Muscle of back (tissue), 11 donors: ENCODE measurements around the gene REPIN1. TPM values are rescaled to one million over a fixed set of nuclear protein-coding genes. Genes with fewer than 3 reads are reported as not detected.
A peak's percentile ranks its signal among the peaks of the same experiment; 100 is the strongest.

ENCODE experiments used
- DNase-seq, 3 donors: peaks; one replicate each; pipeline versions ENCODE4 v3.0.0 to v3.0.0-alpha.2; 2013
- polyA plus RNA-seq, 10 donors: library from polyadenylated mRNA; unstranded; fragments of 120-200 nt; gene quantifications; one replicate each; pipeline ENCODE4 v1.2.1, GENCODE V29; 2013; ENCODE audit not compliant: insufficient read length in 10 of 10

The REPIN1 gene
- polyA plus RNA-seq, 10 donors: 58.1 to 75.0 (median 65.7) TPM

- DNase-seq: peak; percentile 88 to 96 (median 92)
Measured at GRCh38 chr7:150404805-150405583, 36.4 kb downstream of the REPIN1 start.

GRCh38 chr7:150405584-150406311 lies 37.1 kb downstream of the REPIN1 start:
- peak in 2 of 3 donors; percentile 13 to 35 for DNase-seq

- DNase-seq: no peak
Measured at GRCh38 chr7:150406312-150406566, 37.6 kb downstream of the REPIN1 start.

GRCh38 chr7:150406567-150407421 lies 38.2 kb downstream of the REPIN1 start:
- peak in 2 of 3 donors; percentile 10 to 31 for DNase-seq

- no peak for DNase-seq
Measured at GRCh38 chr7:150407588-150408392, 39.2 kb downstream of the REPIN1 start.

GRCh38 chr7:150408393-150409299 lies 40.0 kb downstream of the REPIN1 start:
- DNase-seq: no peak

- DNase-seq: no peak
Measured at GRCh38 chr7:150409300-150410030, 40.8 kb downstream of the REPIN1 start.

- no peak for DNase-seq
Measured at GRCh38 chr7:150410131-150410530, 41.5 kb downstream of the REPIN1 start.

GRCh38 chr7:150410680-150411346 lies 42.2 kb downstream of the REPIN1 start:
- no peak for DNase-seq

GRCh38 chr7:150411606-150412005 lies 43.0 kb downstream of the REPIN1 start:
- no peak for DNase-seq

- DNase-seq: no peak
Measured at GRCh38 chr7:150412016-150412415, 43.4 kb downstream of the REPIN1 start.

- no peak for DNase-seq
Measured at GRCh38 chr7:150412518-150413488, 44.2 kb downstream of the REPIN1 start.

GRCh38 chr7:150413640-150414081 lies 45.0 kb downstream of the REPIN1 start:
- DNase-seq: no peak

- DNase-seq: no peak
Measured at GRCh38 chr7:150415161-150416153, 46.8 kb downstream of the REPIN1 start.

- DNase-seq: no peak
Measured at GRCh38 chr7:150417239-150417638, 48.6 kb downstream of the REPIN1 start.

- no peak for DNase-seq
Measured at GRCh38 chr7:150417863-150418262, 49.2 kb downstream of the REPIN1 start.

GRCh38 chr7:150420242-150420641 lies 51.6 kb downstream of the REPIN1 start:
- DNase-seq: no peak
